GM19467 (cell line): ENCODE data around the gene UAP1L1.

ENCODE experiments used
- ATAC-seq: cut with Tn5 transposase; IDR thresholded peaks from one replicate; pipeline ENCODE4 v1.9.1; 2021; ENCODE audit warnings: mild to moderate bottlenecking, moderate library complexity; ENCODE audit not compliant: unreplicated experiment

UAP1L1 gene

DNA sequence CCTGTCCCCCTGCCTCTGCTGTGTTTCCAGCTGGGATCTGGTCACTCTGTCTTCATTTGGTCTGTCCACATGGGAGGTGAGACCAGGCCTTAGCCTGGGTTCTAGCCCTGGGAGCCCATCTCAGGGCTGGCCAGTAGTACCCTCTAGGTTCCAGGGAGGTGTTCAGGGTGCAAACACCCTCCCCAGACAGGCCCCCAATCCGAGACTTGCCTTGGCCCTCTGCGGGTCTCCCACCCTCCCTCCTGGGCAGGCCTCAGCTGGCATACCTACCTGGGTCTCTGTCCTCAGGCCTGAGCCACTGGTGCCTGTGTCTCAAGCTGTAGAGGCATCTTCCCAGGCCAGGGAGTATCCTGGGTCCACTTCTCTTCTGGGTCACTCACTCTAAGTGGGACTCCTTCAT lies 6.0 kb upstream of the UAP1L1 start:
- ATAC-seq, result no peak

DNA sequence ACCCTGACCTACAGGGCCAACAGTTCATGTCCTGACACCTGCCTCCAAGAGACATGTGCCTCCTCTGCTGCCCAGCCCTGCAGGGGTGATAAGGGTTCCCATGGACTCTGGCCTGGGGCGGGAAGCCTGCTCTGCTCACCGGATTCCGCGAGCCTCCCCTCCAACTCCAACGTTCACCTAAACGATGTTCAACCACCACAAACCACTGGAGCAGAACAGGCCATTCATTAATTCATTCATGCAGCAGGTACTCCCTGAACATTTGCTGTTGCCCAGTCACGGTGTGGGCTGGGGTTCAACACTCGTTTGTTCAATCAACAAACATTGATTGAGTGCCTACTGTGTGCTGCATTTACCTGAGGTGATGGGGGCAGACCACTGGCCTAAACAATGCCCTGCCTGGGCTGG lies 3.3 kb upstream of the UAP1L1 start:
- ATAC-seq, result no peak

DNA sequence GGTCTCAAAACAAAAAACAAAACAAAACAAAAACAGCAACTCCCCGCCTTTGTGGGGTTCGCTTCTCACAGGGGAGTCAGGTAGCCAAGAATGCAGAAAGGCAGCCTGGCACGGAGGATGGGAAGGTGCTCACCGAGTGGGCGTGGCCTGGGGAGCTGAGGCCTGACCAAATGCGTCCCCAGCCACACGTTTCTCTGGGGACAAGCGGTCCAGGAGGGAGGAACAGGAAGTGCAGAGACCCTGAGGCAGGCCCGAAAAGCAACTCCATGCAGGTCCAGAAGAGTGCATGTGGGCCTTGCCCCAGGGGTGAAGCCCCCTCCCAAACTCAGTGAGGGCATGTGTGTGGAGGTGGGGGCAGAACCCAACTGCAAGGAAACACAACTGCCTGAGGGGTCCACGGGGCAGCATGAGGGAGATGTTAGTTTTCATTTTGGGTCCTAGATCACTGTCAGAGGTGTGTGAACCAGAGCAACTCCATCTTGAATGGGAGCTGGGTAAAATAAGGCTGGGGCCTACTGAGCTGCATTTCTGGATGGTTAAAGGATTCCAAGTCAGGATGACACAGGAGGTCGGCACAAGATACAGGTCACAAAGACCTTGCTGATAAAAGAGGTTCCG lies 2.6 kb upstream of the UAP1L1 start:
- no peak for ATAC-seq

DNA sequence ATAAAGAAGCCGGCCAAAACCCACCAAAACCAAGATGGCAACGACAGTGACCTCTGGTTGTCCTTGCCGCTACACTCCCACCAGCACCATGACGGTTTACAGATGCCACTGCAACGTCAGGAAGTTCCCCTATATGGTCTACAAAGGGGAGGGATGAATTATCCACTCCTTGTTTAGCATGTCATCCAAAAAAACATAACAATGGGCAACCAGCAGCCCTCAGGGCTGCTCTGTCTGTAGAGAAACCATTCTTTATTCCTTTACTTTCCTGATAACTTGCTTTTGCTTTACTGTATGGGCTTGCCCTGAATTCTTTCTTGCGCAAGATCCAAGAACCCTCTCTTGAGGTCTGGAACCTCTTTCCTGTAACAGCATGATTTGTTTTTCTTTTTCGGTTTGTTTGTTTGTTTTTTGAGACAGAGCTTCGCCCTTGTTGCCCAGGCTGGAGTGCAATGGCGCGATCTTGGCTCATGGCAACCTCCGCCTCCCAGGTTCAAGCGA lies 2.0 kb upstream of the UAP1L1 start:
- no peak for ATAC-seq

DNA sequence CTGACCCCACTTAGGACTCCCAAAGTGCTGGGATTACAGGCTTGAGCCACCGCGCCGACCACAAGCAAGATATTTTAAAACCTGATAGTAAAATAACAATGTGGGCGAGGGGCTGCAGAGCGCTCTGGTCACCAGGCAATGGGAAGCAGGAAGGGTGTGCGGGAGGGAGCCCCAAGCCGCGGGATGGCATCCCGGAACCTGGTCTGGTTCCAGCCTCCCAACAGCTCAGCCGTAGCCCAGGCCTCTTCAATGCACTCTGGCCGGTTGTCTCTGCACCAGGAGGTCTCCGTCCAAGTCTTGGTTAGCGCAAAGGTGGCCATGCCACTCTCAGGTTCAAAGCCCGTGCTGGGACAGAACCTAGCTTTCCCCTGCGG lies 694 bp upstream of the UAP1L1 start:
- no peak for ATAC-seq

DNA sequence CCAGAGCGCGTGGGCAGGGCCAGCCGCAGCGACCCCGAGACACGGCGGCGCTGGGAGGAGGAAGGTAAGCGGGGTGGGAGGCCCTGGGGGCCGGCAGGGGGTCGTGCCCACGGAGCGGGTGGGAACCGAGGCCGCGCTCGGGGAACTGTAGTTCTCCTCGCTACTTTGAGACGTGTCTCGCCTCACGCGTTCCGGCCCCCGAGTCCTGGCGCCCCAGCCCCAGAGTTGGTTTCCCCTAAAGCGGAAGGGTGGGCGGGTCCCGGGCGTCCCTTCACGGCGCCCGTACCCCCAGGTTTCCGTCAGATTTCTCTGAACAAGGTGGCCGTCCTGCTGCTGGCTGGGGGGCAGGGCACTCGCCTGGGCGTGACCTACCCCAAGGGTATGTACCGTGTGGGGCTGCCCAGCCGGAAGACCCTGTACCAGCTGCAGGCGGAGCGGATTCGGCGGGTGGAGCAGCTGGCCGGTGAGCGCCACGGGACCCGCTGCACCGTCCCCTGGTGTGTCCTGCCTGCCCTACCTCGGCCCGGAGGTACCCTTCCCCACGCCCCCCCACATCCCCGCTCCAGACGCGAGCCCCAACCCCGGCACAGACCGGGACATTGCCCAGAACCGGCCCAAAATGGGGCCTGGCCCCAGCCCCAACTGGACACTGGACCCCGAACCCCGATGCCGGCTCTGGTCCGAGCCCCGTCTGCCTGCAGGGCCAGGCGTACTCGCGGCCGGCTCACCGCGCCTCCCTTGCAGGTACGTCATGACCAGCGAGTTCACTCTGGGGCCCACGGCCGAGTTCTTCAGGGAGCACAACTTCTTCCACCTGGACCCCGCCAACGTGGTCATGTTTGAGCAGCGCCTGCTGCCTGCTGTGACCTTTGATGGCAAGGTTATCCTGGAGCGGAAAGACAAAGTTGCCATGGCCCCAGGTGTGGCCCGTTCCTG lies 709 bp downstream of the UAP1L1 start:
- peak; percentile 4 for ATAC-seq

DNA sequence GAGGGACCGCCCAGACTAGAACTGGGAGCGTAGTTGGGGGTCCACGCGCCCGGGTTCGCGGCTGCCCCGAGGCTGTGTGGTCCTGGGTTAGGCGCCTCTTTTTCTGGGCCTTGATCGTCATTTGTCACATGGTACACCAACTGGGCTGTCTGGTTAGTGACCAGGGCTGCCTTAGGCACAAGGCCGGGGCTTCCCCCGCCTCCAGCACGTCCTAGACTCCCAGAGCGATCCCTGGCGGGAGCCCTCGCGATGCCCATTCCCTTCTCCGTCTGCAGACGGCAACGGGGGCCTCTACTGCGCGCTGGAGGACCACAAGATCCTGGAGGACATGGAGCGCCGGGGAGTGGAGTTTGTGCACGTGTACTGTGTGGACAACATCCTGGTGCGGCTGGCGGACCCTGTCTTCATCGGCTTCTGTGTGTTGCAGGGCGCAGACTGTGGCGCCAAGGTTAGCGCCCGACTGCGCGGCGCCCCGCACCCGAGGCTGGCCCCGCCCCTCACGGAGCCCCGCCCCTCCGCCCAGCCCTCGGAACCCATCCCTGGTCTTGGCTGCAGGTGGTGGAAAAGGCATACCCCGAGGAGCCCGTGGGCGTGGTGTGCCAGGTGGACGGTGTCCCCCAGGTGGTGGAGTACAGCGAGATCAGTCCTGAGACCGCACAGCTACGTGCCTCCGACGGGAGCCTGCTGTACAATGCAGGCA lies 1.5 kb downstream of the UAP1L1 start:
- ATAC-seq, result no peak

DNA sequence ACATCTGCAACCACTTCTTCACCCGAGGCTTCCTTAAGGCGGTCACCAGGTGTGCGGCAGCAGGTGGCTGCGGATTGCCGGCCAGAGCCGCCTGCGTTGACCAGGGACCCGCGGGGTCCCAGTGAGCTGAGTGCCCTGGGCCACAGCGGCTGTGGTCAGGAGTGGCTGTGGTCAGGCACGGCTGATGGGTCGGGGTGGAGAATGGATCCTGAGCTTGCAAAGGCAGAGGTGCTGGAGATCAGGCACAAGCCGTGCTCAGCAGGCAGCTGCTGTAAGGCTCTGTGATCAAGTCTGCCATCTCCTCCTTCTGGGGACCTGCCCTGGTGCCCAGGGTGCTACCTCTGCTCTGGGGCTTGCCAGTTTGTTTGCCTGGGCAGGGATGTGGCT lies 2.1 kb downstream of the UAP1L1 start:
- no peak for ATAC-seq

DNA sequence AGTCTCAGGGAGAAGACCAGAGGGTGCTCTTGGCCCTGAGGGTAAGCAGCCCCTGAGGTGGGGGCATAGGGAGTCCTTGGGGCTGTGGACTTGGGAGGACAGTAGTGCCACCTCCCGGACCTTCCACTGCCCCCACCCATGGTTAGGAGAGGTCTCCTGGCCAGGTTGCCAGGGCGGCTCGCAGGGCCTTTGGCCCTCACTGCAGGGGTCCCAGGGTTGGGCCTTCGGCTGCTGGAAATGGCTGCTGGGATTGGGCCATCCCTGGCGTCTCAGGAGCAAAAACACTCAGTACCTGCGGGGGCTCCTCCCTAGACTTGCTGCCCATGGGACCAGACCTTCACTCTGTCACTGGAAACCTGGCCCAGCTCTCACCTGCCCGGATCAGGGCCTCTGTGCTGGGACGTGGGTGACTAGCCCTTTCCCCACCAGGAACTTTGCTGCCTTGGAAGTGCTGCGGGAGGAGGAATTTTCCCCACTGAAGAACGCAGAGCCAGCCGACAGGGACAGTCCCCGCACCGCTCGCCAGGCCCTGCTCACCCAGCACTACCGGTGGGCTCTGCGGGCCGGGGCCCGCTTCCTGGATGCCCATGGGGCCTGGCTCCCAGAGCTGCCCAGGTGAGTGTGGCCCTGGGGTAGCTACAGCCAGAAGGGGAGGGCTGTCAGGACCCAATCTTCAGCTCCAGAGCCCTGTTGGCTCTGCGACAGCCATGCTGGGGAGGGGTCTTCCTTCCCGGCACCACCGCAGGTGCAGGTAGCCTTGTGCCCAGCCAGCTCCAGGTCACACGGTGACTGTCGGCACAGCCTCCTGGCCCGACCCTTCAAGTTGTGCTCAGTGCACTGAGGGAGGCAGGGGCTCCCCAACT lies 3.2 kb downstream of the UAP1L1 start:
- ATAC-seq, result no peak

DNA sequence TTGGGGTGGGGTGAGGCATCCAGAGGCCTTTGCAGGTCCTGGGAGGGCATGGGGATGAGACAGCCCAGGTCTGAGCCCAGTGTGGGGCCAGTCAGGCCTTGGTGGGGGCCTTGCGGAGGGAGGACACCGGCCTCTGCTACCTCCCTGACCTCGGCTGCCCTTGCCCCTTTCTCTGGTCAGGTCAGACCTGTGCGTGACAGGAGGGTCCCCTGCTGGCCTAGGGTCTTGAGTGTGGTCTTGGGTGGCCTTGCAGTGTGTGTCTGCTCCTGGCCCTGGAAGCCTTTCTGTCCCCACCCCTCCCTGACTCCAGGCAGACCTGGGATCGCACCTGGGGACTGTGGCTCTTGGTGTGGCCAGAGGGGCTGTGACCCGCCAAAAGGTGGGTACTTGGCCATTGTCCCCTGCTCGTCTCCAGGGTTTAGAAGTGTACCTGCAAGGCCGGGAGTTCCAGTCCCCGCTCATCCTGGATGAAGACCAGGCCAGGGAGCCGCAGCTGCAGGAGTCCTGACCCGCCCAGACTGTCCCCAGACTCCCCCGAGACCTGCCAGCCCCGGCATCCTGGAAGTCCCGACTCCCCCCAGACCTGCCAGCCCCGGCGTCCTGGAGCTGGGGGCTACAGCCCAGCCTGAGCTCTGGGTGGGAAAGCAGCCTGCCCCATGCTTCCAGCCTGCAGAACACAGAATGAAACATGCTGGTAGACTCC lies 5.1 kb downstream of the UAP1L1 start:
- no peak for ATAC-seq

DNA sequence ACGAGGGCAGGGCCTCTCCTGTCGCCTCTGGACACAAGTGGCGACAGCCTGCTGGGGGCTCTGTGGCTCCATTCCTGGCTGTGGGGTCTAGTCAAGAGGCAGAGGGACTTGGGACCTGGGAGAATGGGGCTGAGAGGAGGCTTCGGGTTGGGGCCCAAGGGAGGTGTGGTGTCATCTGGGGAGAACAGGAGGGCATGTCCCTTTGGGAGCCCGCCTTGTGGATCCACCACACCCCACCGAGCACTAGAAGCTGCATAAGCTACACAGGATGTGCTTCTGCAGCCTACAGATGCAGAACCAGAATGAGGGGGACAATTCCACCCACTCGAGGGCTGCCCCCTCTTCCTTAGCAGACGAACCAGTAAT lies 5.6 kb downstream of the UAP1L1 start:
- no peak for ATAC-seq

DNA sequence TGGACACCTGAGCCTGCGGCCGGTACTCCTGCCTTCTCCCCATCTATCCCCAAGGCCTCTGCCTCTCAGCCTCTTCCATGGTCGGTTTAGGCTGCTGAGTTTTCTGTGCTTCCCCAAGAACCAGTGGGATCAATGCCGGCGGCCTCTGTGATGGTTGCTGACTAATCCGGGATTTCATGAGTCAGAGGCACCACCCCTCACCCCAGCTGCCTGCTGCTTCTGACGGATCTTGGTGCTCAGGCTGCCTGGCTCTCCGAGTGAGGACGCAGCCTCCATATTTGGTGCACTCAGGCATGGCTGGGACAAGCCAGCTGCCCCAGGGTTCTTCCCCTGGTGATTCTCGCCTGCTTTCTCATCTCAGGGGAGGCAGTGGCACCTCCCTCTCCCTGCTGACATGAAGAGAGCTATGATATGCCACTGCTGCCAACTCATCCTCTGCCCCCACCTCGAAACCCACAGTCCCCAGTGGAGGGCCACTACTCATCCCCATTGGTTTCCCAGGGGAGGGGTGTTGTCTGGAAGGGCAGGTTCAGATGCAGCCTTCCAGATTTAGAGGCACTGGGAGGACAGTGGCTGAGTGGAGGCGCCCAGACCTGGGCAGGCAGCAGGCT lies 6.2 kb downstream of the UAP1L1 start:
- ATAC-seq, result no peak

DNA sequence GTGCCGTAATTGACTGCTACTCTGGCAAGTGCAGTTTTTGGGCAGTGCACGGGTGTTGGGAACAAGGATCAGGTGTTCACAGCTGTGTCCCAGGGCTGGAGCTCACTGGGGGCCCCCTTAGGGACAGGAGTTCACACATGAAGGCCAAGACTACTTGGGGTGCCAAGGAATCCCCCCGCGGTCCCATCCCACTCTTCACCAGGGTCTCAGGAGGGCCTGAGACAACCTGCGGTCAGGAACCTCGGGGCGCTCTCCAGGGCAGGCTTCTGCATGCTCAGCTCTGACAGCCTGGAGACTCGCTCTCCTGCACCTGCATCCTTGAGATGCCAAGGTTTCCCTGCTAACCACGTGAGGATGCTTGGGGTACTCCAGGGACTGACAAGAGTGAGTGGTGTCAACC lies 7.2 kb downstream of the UAP1L1 start:
- ATAC-seq, result no peak

DNA sequence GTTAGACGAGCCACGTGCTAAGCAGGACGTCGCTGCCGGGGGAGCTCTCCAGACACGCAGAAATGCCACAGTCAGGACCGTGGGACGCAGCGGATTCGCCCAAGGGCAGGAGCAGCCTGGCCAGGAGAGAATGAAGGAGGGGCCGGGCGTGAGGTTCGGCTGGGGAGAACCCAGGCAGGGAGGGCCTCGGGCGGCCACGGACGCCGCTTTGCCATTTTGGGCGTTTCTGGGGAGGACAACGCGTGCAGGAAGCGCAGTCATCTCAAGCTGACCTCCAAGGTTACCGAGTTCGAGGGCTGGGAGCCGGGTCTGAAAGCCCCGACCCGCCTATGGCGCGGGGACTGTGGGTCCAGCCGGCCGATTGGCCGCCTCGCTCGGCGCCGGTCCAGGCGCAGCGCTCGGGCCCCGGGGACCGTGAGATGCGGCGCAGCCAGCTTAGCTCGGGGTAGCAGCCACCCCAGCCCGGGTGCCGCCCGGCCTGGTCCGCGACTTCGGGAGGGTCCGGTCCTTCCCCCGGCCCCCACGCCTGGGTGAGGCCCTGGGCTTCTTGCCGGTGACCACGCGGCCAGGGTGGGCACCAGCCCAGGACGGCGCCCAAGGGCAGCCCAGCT lies 8.7 kb downstream of the UAP1L1 start:
- ATAC-seq, result peak; percentile 9

DNA sequence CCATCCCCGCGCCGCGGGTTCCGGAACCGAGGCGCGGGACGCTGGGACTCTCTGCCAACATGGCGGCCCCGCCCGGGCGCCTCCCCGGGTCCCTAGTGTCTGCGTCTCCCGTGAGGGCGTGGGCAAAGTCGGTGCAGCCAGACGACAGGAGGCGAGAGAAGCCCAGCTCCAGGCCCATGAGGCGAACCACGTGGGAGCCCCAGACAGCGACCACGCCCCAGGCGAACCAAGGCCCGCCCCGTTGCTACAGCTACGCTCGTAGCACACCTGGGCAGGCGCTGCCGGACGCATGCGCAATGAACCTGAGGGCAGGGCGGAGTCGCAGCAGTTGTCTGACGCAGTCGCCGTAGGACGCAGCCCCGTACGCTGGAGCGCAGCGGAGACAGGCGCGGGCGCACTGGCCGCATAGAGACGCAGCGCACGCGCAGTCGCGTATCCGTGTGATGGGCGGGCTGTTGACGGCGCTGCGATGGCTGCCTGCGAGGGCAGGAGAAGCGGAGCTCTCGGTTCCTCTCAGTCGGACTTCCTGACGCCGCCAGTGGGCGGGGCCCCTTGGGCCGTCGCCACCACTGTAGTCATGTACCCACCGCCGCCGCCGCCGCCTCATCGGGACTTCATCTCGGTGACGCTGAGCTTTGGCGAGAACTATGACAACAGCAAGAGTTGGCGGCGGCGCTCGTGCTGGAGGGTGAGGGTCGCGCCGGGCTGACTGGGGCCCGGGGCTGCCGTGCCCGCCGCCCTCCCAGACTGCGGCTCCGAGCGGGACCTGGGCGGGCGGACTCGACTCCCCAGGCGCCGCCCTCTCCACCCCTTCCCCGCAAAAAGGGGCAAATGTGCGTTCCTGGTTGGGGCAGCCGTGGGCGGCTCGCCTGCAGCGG lies 9.5 kb downstream of the UAP1L1 start, which contains the start of gene MAN1B1:
TSS of gene MAN1B1 (plus strand) at position 455 of the 878 bp plus-strand sequence. CDS start at position 470, 15 bp downstream.
- ATAC-seq, result peak; percentile 82

DNA sequence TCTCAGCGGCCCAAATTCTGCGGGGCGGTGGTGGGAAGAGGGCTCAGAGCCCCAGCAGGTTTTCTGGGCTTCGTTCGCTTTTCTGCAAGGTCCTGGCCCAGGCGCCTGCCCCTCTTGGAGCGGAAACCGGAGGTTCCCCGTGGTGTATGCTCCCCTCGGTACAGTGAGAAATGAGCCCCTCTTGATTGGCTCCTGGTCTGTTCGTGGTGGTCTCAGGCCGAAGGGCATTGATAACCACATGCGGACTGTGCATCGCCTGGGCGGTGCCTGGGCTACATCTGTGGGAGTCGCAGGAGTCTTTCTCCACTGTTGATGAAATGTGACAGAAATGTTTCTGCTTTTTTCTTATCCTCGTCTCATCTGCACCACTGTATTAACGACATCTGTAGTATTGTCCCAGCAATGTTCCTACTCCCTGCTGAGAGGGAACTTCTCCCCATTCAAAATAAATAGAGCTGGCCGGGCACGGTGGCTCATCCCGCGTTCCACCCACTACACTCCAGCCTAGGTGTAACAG lies 10.2 kb downstream of the UAP1L1 start:
- no peak for ATAC-seq

DNA sequence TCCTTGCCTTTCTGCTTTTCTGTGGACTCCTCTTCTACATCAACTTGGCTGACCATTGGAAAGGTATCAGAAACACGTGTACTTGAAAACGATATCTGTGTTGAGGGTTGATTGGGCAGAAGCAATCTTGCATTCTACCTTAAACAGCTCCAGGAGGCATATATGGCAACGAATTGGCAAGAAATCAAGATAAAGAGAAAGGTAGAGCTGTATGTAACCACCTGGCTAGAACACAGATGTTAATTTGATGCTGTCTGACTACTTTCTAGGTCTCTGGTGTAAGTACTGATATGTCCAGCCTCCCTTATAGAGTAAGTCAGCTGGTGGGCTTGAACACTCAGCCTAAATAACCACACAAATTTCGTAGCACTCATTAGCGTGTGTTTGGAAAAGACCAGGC lies 10.8 kb downstream of the UAP1L1 start:
- ATAC-seq, result no peak
